ENCODE measurements around the gene SUGT1.
"Not testable (repeated sequence)": the region's sequence is repeated elsewhere in the genome, so short reads cannot be mapped to it uniquely, and the experiment has no call there.

SUGT1 gene

DNA sequence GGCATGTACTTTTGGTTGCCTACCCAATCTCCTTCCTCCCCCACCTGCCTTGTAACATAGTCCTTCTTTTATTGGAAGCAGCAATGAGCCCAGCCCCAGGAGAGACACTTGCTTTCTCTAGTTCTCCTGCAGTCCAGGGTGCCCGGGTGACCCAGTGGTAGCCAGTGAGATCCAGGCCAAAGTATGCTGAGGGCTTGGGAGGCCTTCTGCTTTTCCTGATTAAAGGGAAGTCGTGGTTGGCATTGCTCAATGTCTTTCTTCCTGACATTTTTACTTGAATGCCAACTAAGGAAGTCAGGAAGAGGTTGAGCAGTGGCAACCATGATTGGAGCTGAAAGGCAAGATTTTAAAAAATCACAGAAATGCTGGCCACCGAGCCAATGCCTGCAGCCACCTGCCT lies 61.3 kb downstream of the SUGT1 start:
- TF ChIP-seq, protein P1, sequence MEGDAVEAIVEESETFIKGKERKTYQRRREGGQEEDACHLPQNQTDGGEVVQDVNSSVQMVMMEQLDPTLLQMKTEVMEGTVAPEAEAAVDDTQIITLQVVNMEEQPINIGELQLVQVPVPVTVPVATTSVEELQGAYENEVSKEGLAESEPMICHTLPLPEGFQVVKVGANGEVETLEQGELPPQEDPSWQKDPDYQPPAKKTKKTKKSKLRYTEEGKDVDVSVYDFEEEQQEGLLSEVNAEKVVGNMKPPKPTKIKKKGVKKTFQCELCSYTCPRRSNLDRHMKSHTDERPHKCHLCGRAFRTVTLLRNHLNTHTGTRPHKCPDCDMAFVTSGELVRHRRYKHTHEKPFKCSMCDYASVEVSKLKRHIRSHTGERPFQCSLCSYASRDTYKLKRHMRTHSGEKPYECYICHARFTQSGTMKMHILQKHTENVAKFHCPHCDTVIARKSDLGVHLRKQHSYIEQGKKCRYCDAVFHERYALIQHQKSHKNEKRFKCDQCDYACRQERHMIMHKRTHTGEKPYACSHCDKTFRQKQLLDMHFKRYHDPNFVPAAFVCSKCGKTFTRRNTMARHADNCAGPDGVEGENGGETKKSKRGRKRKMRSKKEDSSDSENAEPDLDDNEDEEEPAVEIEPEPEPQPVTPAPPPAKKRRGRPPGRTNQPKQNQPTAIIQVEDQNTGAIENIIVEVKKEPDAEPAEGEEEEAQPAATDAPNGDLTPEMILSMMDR (IDR thresholded peaks at IDR 0.05; ENCODE audit: control insufficient read depth, insufficient read depth, low read depth, low read length, missing control alignments), result no peak
- DNase-seq (ENCODE audit: low read depth), result no peak
- no peak overlapping the region for H3K4me3 ChIP-seq (ENCODE audit: control insufficient read depth, low read depth, low read length)

DNA sequence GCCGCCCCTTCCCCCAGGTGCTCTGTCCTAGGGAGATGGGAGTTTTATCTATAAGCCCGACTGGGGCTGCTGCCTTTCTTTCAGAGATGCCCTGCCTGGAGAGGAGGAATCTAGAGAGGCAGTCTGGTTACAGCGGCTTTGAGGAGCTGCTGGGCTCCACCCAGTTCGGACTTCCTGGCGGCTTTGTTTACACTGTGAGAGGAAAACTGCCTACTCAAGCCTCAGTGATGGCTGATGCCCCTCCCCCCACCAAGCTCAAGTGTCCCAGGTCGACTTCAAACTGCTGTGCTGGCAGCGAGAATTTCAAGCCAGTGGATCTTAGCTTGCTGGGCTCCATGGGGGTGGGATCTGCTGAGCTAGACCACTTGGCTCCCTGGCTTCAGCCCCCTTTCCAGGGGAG lies 68.3 kb downstream of the SUGT1 start:
- H3K4me3 ChIP-seq (ENCODE audit: control insufficient read depth, low read depth, low read length); DNase-seq (ENCODE audit: low read depth): not testable (repeated sequence)

DNA sequence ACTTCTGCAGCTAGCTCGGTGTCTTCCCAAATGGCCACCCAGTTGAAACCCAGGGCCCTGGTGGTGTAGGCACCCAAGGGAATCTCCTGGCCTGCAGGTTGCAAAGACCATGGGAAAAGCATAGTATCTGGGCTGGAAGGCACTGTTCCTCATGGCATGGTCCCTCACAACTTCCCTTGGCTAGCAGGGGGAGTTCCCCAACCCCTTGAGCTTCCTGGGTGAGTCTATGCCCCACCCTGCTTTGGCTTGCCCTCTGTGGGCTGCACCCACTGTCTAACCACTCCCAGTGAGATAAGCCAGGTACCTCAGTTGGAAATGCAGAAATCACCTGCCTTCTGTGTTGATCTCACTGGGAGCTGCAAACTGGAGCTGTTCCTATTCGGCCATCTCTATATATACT lies 68.7 kb downstream of the SUGT1 start:
- not testable (repeated sequence) for H3K4me3 ChIP-seq (ENCODE audit: control insufficient read depth, low read depth, low read length); DNase-seq (ENCODE audit: low read depth)

DNA sequence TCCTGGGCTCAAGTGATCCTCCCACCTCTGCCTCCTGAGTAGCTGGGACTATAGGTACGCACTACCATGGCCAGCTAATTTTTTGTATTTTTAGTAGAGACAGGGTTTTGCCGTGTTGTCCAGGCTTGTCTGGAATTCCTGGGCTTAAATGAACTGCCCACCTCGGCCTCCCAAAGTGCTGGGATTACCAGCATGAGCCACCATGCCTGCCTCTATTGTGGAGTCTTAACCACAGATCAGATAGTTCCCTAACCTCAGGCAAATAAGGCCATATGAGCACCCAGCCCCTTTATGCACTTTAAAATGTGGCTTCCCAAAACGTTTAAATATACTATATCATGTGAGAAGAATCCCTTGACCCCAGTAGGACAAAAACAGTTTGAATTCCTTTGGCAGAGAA lies 70.5 kb downstream of the SUGT1 start:
- TF ChIP-seq, protein P1 (IDR thresholded peaks at IDR 0.05; ENCODE audit: control insufficient read depth, insufficient read depth, low read depth, low read length, missing control alignments), result no peak
- no peak for DNase-seq (ENCODE audit: low read depth)
- no peak overlapping the region for H3K4me3 ChIP-seq (ENCODE audit: control insufficient read depth, low read depth, low read length)

DNA sequence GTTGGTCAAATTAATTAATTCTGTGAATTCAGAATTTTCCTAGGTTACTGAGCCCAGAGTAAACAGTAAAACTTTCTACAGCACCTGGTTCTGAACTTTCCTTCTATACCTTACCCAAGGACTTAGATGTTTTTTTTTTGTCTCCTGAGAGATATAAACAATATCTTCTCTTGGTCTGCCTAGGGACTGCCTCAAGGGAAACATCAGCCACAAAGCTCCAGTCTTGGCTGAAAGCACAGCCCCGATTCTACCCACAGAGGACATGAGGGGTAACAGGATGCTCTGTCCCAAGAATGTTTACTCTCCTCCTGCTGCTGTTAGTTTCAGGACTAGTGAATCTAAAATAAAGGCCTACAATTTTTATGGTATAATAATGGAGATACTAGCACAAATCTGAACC lies 72.7 kb downstream of the SUGT1 start:
- TF ChIP-seq, protein P1 (IDR thresholded peaks at IDR 0.05; ENCODE audit: control insufficient read depth, insufficient read depth, low read depth, low read length, missing control alignments), result no peak
- no peak overlapping the region for H3K4me3 ChIP-seq (ENCODE audit: control insufficient read depth, low read depth, low read length)
- DNase-seq (ENCODE audit: low read depth), result no peak

DNA sequence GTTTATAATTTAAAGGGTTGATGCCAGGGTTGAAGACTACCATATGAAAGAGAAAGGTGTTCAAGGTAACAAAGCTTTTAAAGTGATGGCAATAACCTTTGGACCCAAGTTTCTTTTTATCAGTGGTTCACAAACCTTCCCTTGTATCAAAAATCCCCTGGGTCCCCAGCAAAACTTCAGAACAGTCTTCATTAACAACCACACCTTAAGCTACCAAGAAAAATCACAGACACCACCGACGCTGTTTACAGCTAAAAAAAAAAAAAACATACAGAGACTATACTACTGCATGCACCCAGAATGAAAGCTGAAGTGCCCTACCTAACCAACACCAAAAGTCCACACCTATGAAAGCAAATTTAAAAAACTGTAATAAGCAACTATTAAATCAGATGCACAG lies 73.6 kb downstream of the SUGT1 start:
- no peak for DNase-seq (ENCODE audit: low read depth)
- TF ChIP-seq, protein P1 (IDR thresholded peaks at IDR 0.05; ENCODE audit: control insufficient read depth, insufficient read depth, low read depth, low read length, missing control alignments), result no peak
- H3K4me3 ChIP-seq (ENCODE audit: control insufficient read depth, low read depth, low read length), result no peak overlapping the region

DNA sequence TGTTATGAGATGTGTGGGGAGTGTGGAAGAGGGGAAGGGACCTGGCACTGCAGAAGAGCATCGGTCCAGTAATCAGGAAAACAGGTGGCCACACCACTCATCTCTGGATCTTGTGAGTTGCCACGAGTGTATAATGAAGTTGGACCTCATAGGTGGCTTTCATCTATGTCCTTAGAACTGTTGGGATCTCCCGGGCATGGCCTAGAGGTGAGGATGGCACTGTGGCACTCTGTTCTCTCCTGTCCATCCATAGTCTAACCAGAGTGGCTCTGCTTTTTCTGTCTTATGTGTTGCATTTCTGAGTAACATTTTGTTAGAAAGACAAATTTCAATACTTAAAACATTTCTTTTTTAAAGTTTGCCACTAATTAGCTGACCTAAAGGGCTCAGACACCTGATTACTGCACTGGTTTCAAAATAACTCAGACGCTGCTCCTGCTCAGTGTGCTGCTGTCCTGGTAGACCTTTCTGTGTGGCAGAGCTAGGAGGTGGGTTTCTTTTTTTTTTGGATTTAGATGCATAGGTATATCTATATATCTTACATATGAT lies 81.5 kb downstream of the SUGT1 start:
- no peak overlapping the region for H3K4me3 ChIP-seq (ENCODE audit: control insufficient read depth, low read depth, low read length)
- no peak for DNase-seq (ENCODE audit: low read depth)
- TF ChIP-seq, protein P1 (IDR thresholded peaks at IDR 0.05; ENCODE audit: control insufficient read depth, insufficient read depth, low read depth, low read length, missing control alignments), result no peak

DNA sequence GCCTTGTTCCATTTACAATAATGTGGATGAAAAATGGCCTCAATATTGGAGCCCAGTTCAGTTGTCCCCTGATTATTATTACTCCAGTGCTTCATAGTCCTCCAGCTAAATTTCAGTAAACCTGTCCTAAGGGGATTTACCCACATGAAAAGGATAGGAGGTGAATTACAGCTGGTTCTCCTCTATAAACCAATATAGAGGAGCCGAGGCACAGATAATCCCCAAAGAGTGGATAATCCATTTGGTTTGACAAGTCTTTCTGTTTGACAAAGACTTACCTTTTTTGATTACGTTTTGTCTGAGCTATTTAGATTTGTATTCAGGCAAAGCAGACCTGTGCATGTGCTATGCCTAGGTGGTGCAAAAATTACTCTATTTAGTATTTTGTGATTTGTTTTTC lies 84.3 kb downstream of the SUGT1 start:
- DNase-seq (ENCODE audit: low read depth), result no peak
- TF ChIP-seq, protein P1 (IDR thresholded peaks at IDR 0.05; ENCODE audit: control insufficient read depth, insufficient read depth, low read depth, low read length, missing control alignments), result no peak

More for the DNA sequence above, 84.3 kb downstream of the SUGT1 start:
- no peak overlapping the region for H3K4me3 ChIP-seq (ENCODE audit: control insufficient read depth, low read depth, low read length)
